Hepatocyte (in vitro differentiated cells): Measurements from ENCODE around the gene TMEM256.

Experiments
- CTCF ChIP-seq: fragments of 200-600 bp; sonication (generic); IDR thresholded peaks from 2 replicates; pipeline ENCODE4 v1.5.1; 2016; ENCODE audit warnings: antibody characterized with exemption, mild to moderate bottlenecking; ENCODE audit not compliant: poor library complexity
- EZH2 ChIP-seq: fragments of 200-600 bp; sonication (generic); IDR thresholded peaks from 2 replicates; pipeline ENCODE4 v1.6.1; 2016; ENCODE audit warnings: antibody characterized with exemption, mild to moderate bottlenecking, borderline replicate concordance
- EZH2phosphoT487 ChIP-seq: fragments of 200-600 bp; sonication (generic); IDR thresholded peaks from one replicate; pipeline ENCODE4 v1.6.1; 2018; ENCODE audit warnings: antibody characterized with exemption, mild to moderate bottlenecking, low read depth, moderate library complexity; ENCODE audit not compliant: unreplicated experiment, severe bottlenecking

GRCh38 chr17:7367083-7367482 is 36.8 kb downstream of the TMEM256 start:
- TF ChIP-seq CTCF (no peak), EZH2phosphoT487 (no peak), EZH2 (no peak)
